OCI-LY1 (cell line): ENCODE data around the gene KIAA1755.

Experiments
- EZH2 ChIP-seq: fragments of 200-600 bp; sonication (generic), shearing (Covaris generic); IDR thresholded peaks from 2 replicates; pipeline ENCODE4 v1.8.0; 2017; ENCODE audit warnings: borderline replicate concordance, mixed run types, mild to moderate bottlenecking, antibody characterized with exemption, low read length, moderate library complexity, mixed read lengths
- TF ChIP-seq, protein P1 (sequence below): fragments of 200-600 bp; sonication (generic), shearing (Covaris generic); IDR thresholded peaks from 2 replicates; pipeline ENCODE4 v1.5.1; 2017; ENCODE audit warnings: mild to moderate bottlenecking, antibody characterized with exemption, low read length, moderate library complexity, mixed read lengths

GRCh38 chr20:38258545-38259215 is 1.9 kb downstream of the KIAA1755 start:
- no peak for TF ChIP-seq EZH2
- TF ChIP-seq, protein P1, sequence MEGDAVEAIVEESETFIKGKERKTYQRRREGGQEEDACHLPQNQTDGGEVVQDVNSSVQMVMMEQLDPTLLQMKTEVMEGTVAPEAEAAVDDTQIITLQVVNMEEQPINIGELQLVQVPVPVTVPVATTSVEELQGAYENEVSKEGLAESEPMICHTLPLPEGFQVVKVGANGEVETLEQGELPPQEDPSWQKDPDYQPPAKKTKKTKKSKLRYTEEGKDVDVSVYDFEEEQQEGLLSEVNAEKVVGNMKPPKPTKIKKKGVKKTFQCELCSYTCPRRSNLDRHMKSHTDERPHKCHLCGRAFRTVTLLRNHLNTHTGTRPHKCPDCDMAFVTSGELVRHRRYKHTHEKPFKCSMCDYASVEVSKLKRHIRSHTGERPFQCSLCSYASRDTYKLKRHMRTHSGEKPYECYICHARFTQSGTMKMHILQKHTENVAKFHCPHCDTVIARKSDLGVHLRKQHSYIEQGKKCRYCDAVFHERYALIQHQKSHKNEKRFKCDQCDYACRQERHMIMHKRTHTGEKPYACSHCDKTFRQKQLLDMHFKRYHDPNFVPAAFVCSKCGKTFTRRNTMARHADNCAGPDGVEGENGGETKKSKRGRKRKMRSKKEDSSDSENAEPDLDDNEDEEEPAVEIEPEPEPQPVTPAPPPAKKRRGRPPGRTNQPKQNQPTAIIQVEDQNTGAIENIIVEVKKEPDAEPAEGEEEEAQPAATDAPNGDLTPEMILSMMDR, result no peak
